GM12878 (cell line): ENCODE data around the gene RASGEF1B. TPM values are rescaled to one million over a fixed set of nuclear protein-coding genes. Genes with fewer than 3 reads are reported as not detected.

Experiments
- BRCA1 ChIP-seq: IDR thresholded peaks from 2 replicates; pipeline ENCODE4 v1.6.1; 2011; ENCODE audit warnings: low read depth, low read length, improper control_type of control experiment
- EGR1 ChIP-seq, 2 experiments: IDR thresholded peaks; 1 replicate in 1 of 2; 2 replicates in 1 of 2; pipeline ENCODE4 v1.6.1; 2011 to 2012; ENCODE audit warnings: low read depth in 2 of 2, low read length in 2 of 2, borderline replicate concordance in 1 of 2, mild to moderate bottlenecking in 1 of 2, moderate library complexity in 1 of 2
- EP300 ChIP-seq, 2 experiments: fragments of 150-350 bp in 1 of 2; IDR thresholded peaks; 2 replicates each; pipeline ENCODE4 v1.6.1; 2011 to 2012; ENCODE audit warnings: low read depth in 2 of 2, low read length in 2 of 2, borderline replicate concordance in 1 of 2, improper control_type of control experiment in 1 of 2, inconsistent platforms in 1 of 2; ENCODE audit not compliant: control insufficient read depth in 1 of 2
- IKZF1 ChIP-seq: fragments of 450-650 bp; conservative IDR thresholded peaks from 2 replicates; pipeline ENCODE4 v1.6.1; 2017; ENCODE audit warnings: antibody characterized with exemption, mild to moderate bottlenecking
- IKZF2 ChIP-seq, 2 experiments: fragments of 450-650 bp; IDR thresholded peaks; 2 replicates each; pipeline ENCODE4 v1.6.1; 2017; ENCODE audit warnings: mild to moderate bottlenecking in 2 of 2, moderate library complexity in 2 of 2
- PAX5 ChIP-seq: IDR thresholded peaks from 2 replicates; pipeline ENCODE4 v1.6.1; 2011; ENCODE audit warnings: low read depth, low read length, borderline replicate concordance
- PAX8 ChIP-seq: fragments of 450-650 bp; IDR thresholded peaks from 2 replicates; pipeline ENCODE4 v1.6.1; 2017; ENCODE audit warnings: mild to moderate bottlenecking, moderate library complexity
- RAD21 ChIP-seq: IDR thresholded peaks from 2 replicates; pipeline ENCODE4 v1.6.1; 2011; ENCODE audit warnings: mild to moderate bottlenecking, low read depth, low read length, moderate library complexity; ENCODE audit not compliant: insufficient read depth
- RBBP5 ChIP-seq: fragments of 200-600 bp; sonication (generic); conservative IDR thresholded peaks from 2 replicates; pipeline ENCODE4 v1.6.1; 2016
- RFX5 ChIP-seq: IDR thresholded peaks from 2 replicates; pipeline ENCODE4 v1.6.1; 2011; ENCODE audit warnings: low read depth, low read length, improper control_type of control experiment
- STAT1 ChIP-seq: fragments of 450-650 bp; conservative IDR thresholded peaks from 2 replicates; pipeline ENCODE4 v1.6.1; 2014; ENCODE audit warnings: antibody characterized with exemption, mild to moderate bottlenecking
- polyA plus RNA-seq, 11 experiments: library from polyadenylated mRNA; depleted of rRNA in 4 of 11; unstranded in 6 of 11; stranded (reverse) in 5 of 11; fragments of >200 nt; fragmentation: Nextera tagmentation in 4 of 11; fragmentation: Illumina TruSeq in 1 of 11; extraction: Ambion mirVana in 4 of 11; extraction: Trizol in 1 of 11; gene quantifications; 1 replicate in 1 of 11; 2 replicates in 10 of 11; pipeline versions ENCODE4 v1.2.1 to v1.2.3, GENCODE V29; 2011 to 2016; ENCODE audit warnings: inconsistent platforms in 2 of 11, missing spikeins in 2 of 11, low read depth in 1 of 11
- total RNA-seq, 4 experiments: library from RNA; depleted of rRNA in 3 of 4; stranded (reverse); fragments of >200 nt in 3 of 4; fragmentation: Illumina TruSeq in 1 of 4; extraction: Trizol in 1 of 4; gene quantifications; 2 replicates each; pipeline versions ENCODE4 v1.2.1 to v1.2.3, GENCODE V29; 2013 to 2021
- TF ChIP-seq, protein P1 (sequence below): fragments of 450-650 bp; IDR thresholded peaks from 2 replicates; pipeline ENCODE4 v1.6.1; 2018; ENCODE audit warnings: mild to moderate bottlenecking, low read depth, moderate library complexity; ENCODE audit not compliant: partially characterized antibody

RASGEF1B gene
- total and polyA plus RNA-seq, 10 of the 15 experiments (the other 5 are each of a cell fraction or from before 2014, with no cell fraction given), result 0.03 to 0.24 (median 0.10) TPM; not detected in 2

- TF ChIP-seq, protein P1, sequence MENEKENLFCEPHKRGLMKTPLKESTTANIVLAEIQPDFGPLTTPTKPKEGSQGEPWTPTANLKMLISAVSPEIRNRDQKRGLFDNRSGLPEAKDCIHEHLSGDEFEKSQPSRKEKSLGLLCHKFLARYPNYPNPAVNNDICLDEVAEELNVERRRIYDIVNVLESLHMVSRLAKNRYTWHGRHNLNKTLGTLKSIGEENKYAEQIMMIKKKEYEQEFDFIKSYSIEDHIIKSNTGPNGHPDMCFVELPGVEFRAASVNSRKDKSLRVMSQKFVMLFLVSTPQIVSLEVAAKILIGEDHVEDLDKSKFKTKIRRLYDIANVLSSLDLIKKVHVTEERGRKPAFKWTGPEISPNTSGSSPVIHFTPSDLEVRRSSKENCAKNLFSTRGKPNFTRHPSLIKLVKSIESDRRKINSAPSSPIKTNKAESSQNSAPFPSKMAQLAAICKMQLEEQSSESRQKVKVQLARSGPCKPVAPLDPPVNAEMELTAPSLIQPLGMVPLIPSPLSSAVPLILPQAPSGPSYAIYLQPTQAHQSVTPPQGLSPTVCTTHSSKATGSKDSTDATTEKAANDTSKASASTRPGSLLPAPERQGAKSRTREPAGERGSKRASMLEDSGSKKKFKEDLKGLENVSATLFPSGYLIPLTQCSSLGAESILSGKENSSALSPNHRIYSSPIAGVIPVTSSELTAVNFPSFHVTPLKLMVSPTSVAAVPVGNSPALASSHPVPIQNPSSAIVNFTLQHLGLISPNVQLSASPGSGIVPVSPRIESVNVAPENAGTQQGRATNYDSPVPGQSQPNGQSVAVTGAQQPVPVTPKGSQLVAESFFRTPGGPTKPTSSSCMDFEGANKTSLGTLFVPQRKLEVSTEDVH, result no peak
- TF ChIP-seq EP300 (IDR thresholded peaks at IDR 0.05; ENCODE audit: borderline replicate concordance in 1 of 2, control insufficient read depth in 1 of 2, low read depth in 2 of 2, low read length in 2 of 2), result no peak
- TF ChIP-seq EGR1 (IDR thresholded peaks at IDR 0.05; ENCODE audit: borderline replicate concordance in 1 of 2, low read depth in 2 of 2, low read length in 2 of 2), result no peak
- TF ChIP-seq RFX5, result no peak
- no peak for TF ChIP-seq PAX5
- peak; percentile 30; the same call in 1 of the 2 replicates for TF ChIP-seq RAD21
- TF ChIP-seq STAT1, result no peak
- no peak for TF ChIP-seq IKZF2 (IDR thresholded peaks at IDR 0.05)
- no peak for TF ChIP-seq PAX8
- TF ChIP-seq RBBP5, result no peak
- TF ChIP-seq BRCA1, result no peak
- no peak for TF ChIP-seq IKZF1
Observed at GRCh38 chr4:81472281-81473182, 825 bp upstream of the RASGEF1B start (continued).
